Medulla oblongata (tissue), 1 donor: ENCODE data around the gene B3GAT2.
"Not testable (repeated sequence)": the region's sequence is repeated elsewhere in the genome, so short reads cannot be mapped to it uniquely, and the experiment has no call there.

Experiments
- DNase-seq: peaks from one replicate; pipeline ENCODE4 v3.0.0-alpha.2; 2015; ENCODE audit errors: extremely low spot score

B3GAT2 gene, protein sequence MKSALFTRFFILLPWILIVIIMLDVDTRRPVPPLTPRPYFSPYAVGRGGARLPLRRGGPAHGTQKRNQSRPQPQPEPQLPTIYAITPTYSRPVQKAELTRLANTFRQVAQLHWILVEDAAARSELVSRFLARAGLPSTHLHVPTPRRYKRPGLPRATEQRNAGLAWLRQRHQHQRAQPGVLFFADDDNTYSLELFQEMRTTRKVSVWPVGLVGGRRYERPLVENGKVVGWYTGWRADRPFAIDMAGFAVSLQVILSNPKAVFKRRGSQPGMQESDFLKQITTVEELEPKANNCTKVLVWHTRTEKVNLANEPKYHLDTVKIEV

DNA sequence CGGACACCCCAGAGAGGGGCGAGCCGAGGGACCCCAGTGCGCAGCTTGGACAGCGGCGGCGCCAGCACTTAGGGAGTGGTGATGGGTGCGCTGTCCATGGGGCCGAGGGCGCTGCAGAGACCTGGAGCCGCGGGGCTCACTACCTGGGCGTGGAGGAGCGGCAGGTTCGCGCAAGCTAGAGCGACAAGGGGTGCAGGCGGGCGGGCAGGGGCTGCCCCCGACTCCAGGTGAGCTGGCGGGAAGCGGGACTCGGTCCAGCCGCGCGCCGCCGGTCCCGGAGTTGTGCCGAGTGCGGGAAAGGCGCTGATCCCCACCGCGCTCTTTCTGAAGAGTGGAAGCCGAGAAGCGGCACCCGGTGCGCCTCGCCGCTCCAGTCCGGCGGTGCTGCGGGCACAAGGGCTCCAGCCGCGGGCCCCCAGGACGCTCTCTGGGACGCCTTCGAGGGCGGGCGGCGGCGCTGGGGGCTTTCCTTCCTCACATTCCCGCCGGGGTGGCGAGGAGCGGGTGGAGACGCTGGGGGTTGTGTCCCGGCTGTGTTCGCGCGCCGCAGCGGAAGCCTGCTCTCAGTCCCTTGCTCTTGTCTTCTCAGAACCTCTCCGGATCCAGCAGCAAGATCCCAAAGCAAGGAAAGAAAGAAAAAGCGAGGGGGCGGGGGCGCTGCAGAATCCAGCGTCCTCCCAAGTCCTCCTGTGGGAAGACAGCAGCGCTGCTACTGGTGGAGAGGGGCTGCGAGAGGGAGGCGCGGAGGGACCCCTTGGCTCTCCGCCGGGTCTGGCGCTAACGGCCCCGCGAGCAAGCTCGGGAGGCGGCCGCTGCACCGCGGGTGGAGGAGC lies at the start of gene B3GAT2:
TSS of gene B3GAT2 (minus strand) at position 610 of the 833 bp plus-strand sequence. CDS start 631 bp downstream, outside the sequence.
- peak; percentile 38 for DNase-seq

DNA sequence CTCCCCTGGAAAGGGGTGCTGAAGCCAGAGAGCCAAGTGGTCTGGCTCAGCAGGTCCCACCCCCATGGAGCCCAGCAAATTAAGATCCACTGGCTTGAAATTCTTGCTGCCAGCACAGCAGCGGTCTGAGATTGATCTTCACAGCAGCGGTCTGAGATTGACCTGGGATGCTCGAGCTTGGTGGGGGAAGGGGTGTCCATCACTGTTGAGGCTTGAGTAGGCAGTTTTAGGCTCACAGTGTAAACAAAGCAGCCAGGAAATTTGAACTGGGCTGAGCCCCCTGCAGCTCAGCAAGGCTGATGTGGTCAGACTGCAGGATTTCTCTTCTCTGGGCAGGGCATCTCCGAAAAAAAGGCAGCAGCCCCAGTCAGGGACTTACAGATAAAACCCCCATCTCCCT lies 41.3 kb upstream of the B3GAT2 start:
- DNase-seq: no peak

DNA sequence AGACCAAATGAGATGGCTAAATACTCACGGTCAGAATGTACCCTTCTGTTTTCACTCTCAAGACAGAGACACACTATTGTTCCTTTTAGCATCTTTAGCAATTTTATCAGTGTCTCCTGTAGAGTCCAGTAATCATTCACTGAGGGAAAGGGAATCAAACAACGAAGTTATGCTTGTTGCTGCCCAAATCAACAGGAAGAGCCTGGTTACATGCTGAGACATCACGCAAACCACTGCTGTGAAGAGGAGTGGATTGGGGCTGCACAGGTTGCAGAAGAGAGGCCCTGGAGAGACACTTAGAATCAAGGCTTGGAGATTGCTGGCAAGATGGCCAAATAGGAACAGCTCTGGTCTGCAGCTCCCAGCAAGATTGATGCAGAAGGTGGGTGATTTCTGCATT lies 40.5 kb upstream of the B3GAT2 start:
- DNase-seq: no peak

DNA sequence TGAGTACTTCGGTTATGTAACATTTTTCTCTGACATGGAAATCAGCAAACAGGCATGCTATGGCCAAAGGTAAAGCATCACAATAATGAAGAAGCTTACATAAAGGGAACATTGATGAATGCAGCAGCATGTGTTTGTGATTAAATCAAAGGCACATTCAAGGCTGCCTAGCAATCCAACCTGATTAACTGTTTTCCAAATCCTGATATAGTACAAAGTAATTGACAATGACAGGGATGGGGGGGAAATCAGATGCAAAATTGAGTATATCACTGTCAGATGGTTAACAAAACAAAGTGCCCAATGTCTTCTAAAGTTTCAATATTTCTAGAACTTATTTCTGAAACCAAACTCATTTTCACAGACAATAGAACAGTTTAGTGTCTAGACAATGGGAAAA lies 39.2 kb upstream of the B3GAT2 start:
- DNase-seq: no peak

DNA sequence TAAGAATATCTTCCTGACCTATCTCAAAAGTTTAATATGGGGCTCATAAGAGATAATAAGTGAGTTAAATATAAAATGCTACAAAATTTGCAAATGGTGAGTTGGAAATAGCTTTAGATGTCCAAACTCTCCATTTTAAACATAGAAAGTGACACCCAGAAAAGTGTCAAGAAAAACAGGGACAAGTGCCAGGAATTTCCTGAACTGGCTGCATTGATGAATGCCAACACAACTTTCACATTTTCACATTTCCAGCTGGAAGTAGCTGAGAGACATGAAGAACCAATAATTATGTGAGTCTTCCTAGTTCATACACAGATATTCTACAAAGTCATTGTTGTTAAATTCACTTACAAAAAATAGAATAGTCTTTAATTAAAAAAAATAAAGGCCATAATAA lies 38.6 kb upstream of the B3GAT2 start:
- DNase-seq: no peak

DNA sequence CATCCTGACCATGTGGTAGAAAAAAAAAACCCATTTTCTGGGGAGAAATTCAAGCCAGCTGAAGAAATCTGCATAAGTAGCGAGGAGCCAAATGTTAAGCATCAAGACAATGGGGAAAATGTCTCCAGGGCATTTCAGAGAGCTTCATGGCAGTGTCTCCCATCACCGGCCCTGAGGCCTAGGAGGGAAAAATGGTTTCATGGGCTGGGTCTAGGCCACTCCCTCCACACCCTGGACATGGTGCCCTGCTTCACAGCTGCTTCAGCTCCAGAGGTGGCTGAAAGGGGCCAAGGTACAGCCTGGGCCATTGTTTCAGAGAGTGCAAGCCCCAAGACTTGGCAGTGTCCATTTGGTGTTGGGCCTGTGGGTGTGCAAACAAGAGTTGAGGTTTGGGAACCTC lies 34.4 kb upstream of the B3GAT2 start:
- DNase-seq: no peak

DNA sequence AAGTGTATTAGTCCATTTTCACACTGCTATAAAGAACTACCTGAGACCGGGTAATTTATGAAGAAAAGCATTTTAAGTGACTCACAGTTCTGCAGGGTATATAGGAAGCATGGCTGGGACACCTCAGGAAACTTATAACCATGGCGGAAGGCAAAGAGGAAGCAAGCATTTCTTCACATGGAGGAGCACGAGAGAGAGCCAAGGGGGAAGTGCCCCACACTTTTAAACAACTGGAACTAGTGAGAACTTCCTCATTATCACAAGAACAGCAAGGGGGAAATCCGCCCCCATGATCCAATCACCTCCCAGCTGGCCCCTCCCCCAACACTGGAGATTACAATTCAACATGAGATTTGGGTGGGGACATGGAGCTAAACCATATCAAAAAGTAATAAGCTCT lies 28.3 kb upstream of the B3GAT2 start:
- no peak for DNase-seq

DNA sequence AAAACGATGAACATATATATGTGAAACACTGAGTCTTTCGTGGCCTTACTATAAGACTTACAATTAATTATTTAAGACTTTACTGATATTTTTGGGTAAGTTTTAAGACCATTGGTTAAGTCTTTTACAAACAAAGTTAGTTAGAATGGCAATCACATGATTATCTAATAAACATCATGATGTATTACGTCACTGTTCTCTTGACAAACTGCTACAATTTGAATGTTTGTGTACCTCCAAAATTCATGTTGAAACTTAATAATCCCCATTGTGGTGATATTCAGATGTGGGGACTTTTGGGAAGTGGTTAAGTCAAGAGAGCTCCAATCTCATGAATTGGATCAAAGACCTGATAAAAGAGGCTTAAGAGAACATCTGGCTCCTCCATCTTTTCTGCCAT lies 25.9 kb upstream of the B3GAT2 start:
- DNase-seq: no peak

DNA sequence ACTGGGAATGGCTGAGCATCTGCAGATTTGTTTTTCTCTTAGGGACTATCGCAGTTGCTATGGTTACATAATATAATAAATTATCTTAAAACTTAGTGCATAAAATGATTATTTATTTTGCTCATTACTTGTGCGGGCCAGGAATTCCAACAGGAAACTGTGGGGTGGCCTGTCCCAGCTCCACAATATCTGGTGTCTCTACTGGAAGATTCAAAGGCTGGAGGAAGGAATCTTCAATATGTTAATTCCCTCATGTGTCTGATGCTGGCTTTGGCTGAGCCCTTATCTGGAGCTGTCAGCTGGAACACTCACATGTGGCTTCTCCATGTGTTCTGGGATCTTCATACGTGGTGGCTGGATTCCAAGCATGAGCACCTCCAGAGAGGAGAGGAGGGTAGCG lies 23.9 kb upstream of the B3GAT2 start:
- no peak for DNase-seq

DNA sequence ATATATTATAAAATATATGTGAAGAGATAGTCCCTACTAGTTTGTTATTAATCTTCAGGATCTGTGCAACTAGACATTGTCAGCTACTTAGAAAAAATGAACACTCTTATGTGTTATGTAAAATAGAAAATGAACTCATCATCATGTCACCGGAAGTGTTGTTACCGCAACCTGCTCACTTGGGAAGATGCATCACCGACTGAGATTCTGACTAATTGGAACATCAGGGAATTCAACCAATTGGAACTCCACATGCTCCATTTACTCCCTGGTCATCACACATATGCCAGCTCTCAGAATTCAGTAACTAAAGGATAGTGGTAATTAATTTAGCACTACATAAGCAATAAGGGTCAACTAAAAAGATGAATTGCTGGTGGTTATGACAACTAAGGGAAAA lies 16.7 kb upstream of the B3GAT2 start:
- no peak for DNase-seq

DNA sequence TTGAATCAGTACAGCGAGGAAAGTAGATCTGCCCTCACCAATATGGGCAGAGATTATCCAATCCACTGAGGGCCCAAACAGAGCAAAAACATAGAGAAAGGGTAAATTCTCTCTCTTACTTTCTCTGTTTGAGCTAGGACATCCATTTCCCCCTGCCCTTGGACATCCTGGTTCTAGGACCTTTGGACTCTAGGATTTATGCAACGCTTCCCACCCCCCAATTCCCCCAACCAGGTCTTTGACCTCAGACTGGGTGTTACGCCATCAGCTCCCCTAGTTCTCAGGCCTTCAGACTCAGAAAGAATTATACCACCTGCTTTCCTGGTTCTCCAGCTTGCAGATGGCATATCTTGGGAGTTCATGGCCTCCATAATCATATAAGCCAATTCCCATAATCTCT lies 10.2 kb upstream of the B3GAT2 start:
- DNase-seq: no peak

DNA sequence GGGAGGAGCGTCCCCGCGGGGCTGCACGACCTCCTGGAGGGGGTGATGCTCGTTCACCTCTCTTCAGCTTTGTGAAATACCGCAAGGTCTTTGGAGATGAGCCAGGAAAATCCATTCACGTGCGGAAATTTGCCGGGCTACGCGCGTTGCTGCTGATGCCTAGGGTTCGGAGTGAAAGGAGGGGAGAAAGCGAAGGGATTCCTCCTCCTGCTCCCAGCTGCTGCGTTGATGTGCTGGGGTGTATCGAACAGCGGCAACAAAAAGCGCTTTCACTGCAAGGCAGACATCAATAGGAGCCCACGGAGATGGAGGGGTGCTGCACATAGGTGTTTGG lies 391 bp upstream of the B3GAT2 start:
- peak; percentile 9 for DNase-seq

DNA sequence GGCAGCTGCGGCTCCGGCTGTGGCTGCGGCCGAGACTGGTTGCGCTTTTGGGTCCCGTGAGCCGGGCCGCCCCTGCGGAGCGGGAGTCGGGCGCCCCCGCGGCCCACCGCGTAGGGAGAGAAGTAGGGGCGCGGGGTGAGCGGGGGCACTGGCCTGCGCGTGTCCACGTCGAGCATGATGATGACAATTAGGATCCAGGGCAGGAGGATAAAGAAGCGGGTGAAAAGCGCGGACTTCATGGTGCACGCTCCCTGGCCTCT lies 739 bp downstream of the B3GAT2 start:
- DNase-seq: no peak

DNA sequence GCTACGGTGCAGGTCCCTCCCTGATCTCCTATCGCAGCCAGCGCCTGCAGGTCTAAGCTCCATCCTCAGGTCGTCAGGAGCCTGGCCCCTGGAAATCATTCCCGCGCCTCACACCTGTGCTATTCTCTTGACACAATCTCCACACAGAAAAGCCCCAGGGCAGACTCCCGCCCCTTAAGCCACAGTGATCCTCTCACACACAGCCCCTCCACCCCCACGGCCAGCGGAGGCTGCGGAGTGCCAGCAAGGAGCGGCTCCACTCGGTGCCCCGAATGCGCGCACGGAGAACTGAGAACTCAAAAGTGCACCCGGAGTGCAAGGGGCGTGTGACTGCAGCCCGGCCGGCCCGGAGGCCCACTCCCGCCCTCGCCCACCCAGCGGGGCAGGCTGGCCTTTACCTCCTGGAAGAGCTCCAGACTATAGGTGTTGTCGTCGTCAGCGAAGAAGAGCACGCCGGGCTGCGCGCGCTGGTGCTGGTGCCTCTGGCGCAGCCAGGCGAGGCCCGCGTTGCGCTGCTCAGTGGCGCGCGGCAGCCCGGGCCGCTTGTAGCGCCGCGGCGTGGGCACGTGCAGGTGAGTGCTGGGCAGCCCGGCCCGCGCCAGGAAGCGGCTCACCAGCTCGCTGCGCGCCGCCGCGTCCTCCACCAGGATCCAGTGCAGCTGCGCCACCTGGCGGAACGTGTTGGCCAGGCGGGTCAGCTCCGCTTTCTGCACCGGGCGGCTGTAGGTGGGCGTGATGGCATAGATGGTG lies 1.2 kb downstream of the B3GAT2 start:
- peak; percentile 81 for DNase-seq

DNA sequence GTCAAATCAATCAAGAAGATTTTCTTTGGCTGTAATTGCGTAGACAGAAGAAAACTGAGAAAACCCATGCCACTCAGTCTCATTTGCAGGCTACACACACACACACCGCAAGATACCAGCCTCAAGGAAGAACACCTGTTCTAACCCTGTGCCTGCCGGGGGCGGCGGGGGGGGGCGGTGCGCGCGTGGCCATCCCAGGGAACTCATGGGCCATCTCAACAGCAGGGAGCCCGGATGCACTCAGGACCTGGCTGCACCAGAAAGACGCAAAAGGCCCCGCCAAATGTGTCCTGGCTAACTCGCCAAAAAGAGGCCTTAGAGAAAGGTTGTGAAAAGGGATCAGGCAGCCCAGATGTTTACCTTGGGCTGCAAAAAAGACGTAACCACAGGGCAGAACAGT lies 2.1 kb downstream of the B3GAT2 start:
- no peak for DNase-seq

DNA sequence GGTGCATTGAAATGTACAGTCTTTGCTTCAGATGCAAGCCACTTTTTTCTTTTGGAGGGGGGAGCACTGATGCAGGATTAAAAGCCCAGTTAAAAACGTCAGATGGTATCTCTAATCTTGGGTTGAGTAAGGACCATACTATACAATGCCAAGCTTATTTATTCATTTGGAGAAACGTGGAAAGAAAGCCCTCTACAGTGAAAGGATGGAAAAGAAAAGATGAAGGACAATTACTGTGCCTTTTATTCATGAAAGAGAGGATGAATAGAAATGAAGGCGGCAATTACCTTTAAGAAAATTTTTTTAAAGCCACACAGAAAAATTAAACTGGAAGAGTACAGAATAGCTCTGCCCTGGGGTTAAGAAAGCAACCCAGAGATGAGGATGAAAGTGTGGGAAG lies 2.7 kb downstream of the B3GAT2 start:
- DNase-seq: no peak

DNA sequence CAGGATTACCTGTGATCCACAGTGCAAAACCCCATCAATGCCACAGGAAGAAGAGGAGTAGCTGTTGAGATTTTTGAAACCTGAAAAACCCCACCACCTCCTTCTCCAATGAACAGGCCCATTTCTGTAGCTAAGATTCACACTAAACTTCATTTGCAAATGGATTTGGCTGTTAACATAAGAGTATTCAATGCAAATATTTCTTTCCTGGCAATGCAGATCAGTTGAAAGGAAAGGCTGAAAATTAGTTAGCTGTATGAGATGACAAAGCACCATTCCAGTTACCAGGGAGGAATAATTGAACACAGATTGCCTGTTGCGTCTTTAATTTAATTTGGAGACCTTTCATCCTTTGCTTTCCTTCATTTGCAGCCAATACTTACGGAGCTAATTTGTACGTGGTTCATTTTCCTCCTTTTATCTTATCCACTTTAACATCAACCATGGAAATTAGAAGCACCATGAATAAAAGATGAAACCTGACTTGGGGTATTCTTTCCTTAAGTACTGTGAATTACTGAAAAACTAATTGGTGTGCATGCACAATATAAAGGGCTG lies 4.2 kb downstream of the B3GAT2 start:
- no peak for DNase-seq

DNA sequence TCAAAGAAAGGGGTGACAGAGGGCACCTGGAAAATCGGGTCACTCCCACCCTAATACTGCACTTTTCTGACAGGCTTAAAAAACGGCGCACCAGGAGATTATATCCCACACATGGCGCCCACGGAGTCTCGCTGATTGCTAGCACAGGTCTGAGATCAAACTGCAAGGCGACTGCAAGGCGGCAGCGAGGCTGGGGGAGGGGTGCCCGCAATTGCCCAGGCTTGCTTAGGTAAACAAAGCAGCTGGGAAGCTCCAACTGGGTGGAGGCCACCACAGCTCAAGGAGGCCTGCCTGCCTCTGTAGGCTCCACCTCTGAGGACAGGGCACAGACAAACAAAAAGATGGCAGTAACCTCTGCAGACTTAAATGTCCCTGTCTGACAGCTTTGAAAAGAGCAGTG lies 12.5 kb downstream of the B3GAT2 start:
- DNase-seq: not testable (repeated sequence)

DNA sequence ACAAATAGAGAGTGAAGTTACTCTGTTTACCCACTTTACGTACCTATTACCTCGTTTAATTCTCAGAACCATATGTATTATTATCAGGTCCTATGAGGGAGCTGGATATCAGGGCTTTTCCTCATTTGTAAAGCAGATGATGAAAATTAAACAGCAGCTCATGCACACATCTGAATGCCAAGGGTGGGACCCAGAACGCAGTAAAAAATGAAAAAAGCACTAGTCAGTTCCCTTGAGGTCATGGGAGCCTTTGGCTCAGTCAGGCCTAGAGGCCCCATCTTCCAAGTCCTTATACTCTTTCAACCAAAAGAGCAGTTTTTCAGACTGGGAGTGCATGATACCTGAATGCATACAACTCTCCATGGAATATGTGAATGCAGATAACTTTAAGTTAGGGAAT lies 23.0 kb downstream of the B3GAT2 start:
- DNase-seq: no peak

DNA sequence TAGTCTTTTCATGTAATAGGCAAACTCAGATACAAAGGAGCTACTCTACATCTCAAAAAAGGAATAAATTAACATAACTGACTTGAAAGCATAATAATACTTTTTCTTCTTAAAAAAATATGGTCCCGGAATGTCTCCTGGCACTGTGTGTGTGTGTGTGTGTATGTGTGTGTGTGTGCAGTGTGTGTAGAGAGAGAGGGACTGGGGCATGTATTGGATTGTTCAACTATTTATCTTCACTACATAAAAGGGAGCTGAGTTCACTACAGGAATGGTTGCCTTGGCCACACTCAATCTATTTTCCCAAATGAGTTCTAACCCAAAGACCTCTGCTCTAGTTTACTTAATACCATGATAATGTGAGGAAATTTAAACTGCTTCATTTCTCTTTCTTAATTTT lies 51.1 kb downstream of the B3GAT2 start:
- DNase-seq: no peak

DNA sequence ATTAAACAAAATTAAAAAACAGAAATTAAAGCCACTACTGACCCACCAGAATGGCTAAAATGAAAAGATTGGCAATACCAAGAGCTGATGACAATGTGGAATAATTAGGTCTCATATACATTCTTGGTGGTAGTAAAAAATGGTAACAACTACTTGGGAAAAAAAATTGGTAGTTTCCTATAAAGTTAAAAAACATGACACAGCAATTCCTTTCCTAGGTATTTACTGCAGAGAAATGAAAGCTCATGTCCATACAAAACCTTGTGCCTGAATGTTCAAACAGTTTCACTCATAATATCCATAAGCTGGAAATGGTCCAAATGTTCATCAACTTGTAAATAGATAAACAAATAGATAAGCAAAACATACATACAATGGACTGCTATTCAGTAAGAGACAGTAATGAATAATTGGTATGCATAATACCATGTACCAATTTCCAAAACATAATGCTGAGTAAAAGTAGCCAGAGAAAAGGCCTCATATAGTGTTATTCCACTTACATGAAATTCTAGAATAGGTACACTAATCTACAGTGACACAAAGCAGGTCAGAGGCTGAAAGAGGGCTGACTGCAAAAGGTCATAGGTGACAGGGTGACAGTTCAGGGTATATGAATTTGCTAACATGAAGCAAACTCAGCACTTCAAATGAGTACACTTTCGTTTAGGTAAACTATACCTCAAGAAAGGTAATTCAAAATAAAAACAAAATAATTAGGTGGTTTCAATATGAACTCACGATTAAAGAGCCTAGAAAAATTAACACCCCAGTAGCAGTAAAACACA lies 53.0 kb downstream of the B3GAT2 start:
- no peak for DNase-seq

DNA sequence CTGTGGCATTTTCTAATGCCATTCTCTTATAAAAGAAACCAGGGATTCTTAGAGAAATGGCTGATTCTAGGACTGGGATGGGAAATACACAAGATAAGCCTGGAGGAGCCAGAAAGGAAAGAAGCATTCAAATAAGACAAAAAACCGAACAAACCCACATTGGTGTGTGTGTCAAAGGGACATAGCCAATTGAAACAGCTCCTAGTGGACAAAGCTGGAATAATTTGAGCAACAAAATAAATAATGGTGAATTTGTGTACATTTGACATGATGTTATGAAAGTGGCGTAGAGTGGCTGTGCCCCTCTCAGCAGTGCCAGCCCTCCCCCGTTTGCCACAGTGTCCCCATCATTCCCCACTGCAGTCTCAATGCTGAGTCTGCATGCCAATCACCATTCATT lies 55.5 kb downstream of the B3GAT2 start:
- no peak for DNase-seq
